ENCODE data around the gene E2F4. TPM values are rescaled to one million over a fixed set of nuclear protein-coding genes. Genes with fewer than 3 reads are reported as not detected.

E2F4 gene
- total and polyA plus RNA-seq, 2 of the 13 experiments (the other 11 are each of a cell fraction or from before 2014, with no cell fraction given) = 84.8 to 91.2 TPM

- TF ChIP-seq THAP9 (CRISPR knock-in tag; IDR thresholded peaks at IDR 0.05; ENCODE audit: borderline replicate concordance) (peak; percentile 16; the same call in 1 of the 2 replicates), NFE2 (CRISPR knock-in tag; IDR thresholded peaks at IDR 0.05) (no peak), EEA1 (CRISPR knock-in tag; IDR thresholded peaks at IDR 0.05; ENCODE audit: borderline replicate concordance) (no peak), HOXA3 (CRISPR knock-in tag; IDR thresholded peaks at IDR 0.05) (no peak), SMARCE1 (IDR thresholded peaks at IDR 0.05; ENCODE audit: borderline replicate concordance) (no peak), RFX1 (IDR thresholded peaks at IDR 0.05) (no peak), HMGXB3 (CRISPR knock-in tag; IDR thresholded peaks at IDR 0.05; ENCODE audit: borderline replicate concordance) (0 out of 2 replicates have a peak, but pooled peaks have one; percentile 19), YEATS4 (CRISPR knock-in tag; IDR thresholded peaks at IDR 0.05; ENCODE audit: borderline replicate concordance) (no peak), NCOA2 (CRISPR knock-in tag; IDR thresholded peaks at IDR 0.05) (no peak), ZNF883 (CRISPR knock-in tag; IDR thresholded peaks at IDR 0.05; ENCODE audit: not compliant biosample characterization) (peak; percentile 18), STAG1 (CRISPR knock-in tag; IDR thresholded peaks at IDR 0.05) (peak; percentile 44; the same call in 1 of the 2 replicates), JUN (CRISPR knock-in tag; IDR thresholded peaks at IDR 0.05) (no peak)
- TF ChIP-seq, protein P1, sequence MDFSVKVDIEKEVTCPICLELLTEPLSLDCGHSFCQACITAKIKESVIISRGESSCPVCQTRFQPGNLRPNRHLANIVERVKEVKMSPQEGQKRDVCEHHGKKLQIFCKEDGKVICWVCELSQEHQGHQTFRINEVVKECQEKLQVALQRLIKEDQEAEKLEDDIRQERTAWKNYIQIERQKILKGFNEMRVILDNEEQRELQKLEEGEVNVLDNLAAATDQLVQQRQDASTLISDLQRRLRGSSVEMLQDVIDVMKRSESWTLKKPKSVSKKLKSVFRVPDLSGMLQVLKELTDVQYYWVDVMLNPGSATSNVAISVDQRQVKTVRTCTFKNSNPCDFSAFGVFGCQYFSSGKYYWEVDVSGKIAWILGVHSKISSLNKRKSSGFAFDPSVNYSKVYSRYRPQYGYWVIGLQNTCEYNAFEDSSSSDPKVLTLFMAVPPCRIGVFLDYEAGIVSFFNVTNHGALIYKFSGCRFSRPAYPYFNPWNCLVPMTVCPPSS (IDR thresholded peaks at IDR 0.05) = no peak
- TF ChIP-seq, protein P2, sequence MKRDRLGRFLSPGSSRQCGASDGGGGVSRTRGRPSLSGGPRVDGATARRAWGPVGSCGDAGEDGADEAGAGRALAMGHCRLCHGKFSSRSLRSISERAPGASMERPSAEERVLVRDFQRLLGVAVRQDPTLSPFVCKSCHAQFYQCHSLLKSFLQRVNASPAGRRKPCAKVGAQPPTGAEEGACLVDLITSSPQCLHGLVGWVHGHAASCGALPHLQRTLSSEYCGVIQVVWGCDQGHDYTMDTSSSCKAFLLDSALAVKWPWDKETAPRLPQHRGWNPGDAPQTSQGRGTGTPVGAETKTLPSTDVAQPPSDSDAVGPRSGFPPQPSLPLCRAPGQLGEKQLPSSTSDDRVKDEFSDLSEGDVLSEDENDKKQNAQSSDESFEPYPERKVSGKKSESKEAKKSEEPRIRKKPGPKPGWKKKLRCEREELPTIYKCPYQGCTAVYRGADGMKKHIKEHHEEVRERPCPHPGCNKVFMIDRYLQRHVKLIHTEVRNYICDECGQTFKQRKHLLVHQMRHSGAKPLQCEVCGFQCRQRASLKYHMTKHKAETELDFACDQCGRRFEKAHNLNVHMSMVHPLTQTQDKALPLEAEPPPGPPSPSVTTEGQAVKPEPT (CRISPR knock-in tag; IDR thresholded peaks at IDR 0.05; ENCODE audit: low read depth) = no peak
- TF ChIP-seq, protein P3, sequence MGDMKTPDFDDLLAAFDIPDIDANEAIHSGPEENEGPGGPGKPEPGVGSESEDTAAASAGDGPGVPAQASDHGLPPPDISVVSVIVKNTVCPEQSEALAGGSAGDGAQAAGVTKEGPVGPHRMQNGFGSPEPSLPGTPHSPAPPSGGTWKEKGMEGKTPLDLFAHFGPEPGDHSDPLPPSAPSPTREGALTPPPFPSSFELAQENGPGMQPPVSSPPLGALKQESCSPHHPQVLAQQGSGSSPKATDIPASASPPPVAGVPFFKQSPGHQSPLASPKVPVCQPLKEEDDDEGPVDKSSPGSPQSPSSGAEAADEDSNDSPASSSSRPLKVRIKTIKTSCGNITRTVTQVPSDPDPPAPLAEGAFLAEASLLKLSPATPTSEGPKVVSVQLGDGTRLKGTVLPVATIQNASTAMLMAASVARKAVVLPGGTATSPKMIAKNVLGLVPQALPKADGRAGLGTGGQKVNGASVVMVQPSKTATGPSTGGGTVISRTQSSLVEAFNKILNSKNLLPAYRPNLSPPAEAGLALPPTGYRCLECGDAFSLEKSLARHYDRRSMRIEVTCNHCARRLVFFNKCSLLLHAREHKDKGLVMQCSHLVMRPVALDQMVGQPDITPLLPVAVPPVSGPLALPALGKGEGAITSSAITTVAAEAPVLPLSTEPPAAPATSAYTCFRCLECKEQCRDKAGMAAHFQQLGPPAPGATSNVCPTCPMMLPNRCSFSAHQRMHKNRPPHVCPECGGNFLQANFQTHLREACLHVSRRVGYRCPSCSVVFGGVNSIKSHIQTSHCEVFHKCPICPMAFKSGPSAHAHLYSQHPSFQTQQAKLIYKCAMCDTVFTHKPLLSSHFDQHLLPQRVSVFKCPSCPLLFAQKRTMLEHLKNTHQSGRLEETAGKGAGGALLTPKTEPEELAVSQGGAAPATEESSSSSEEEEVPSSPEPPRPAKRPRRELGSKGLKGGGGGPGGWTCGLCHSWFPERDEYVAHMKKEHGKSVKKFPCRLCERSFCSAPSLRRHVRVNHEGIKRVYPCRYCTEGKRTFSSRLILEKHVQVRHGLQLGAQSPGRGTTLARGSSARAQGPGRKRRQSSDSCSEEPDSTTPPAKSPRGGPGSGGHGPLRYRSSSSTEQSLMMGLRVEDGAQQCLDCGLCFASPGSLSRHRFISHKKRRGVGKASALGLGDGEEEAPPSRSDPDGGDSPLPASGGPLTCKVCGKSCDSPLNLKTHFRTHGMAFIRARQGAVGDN (CRISPR knock-in tag; IDR thresholded peaks at IDR 0.05) = no peak; the same call in 1 of the 2 replicates
Observed at GRCh38 chr16:67169642-67170167, 22.2 kb upstream of the E2F4 start (continued).
